LNCaP clone FGC (cell line): ENCODE measurements around the gene ANO4.
A peak's percentile ranks its signal among the peaks of the same experiment; 100 is the strongest.

Source experiments
- DNase-seq: peaks from one replicate; pipeline ENCODE4 v3.0.0-alpha.2; 2011; ENCODE audit warnings: low read depth
- H3K4me3 ChIP-seq: 2 replicates; pipeline ENCODE4 v1.5.1; 2011; ENCODE audit warnings: mild to moderate bottlenecking, low read depth, low read length, control low read depth
- CTCF ChIP-seq: IDR thresholded peaks from 2 replicates; pipeline ENCODE4 v1.5.1; 2012; ENCODE audit warnings: mild to moderate bottlenecking; ENCODE audit not compliant: control insufficient read depth, insufficient read depth; ENCODE audit errors: extremely low read depth

Gene ANO4

GRCh38 chr12:101166866-101167265 is 372.3 kb downstream of the ANO4 start:
- TF ChIP-seq CTCF: no peak
- no peak for DNase-seq
- H3K4me3 ChIP-seq: no peak overlapping the region

- no peak for TF ChIP-seq CTCF
- no peak for DNase-seq
- H3K4me3 ChIP-seq: no peak overlapping the region
These were observed 373.4 kb downstream of the ANO4 start for GRCh38 chr12:101168001-101168400.

- H3K4me3 ChIP-seq: no peak overlapping the region
- peak; percentile 50 for TF ChIP-seq CTCF
- DNase-seq: no peak
These were observed 377.7 kb downstream of the ANO4 start for GRCh38 chr12:101172316-101172715.

GRCh38 chr12:101173197-101173749 is 378.7 kb downstream of the ANO4 start:
- no peak overlapping the region for H3K4me3 ChIP-seq
- no peak for DNase-seq
- no peak for TF ChIP-seq CTCF

- no peak for TF ChIP-seq CTCF
- no peak overlapping the region for H3K4me3 ChIP-seq
- no peak for DNase-seq
These were observed 380.0 kb downstream of the ANO4 start for GRCh38 chr12:101174541-101174940.
